ENCODE results near the gene GPR32.
A peak's percentile ranks its signal among the peaks of the same experiment; 100 is the strongest.

GPR32 gene

DNA sequence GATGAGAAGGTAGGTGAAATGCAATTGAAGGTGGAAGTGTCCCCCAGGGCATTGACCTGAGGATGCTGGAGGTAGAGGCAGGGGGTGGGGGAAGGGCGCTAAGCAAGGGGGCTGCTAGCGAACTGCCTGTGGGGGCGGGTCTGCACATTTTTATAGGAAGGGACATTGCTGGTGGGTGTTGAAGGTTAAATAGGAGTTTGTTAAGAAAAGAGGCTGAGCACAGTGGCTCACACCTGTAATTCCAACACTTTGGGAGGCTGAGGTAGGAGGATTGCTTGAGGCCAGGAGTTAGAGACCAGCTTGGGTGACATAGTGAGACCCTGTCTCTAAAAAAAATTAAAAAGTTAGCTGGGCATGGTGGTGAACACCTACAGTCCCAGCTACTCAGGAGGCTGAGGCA, 14.4 kb downstream of the GPR32 start:
- no peak for DNase-seq

DNA sequence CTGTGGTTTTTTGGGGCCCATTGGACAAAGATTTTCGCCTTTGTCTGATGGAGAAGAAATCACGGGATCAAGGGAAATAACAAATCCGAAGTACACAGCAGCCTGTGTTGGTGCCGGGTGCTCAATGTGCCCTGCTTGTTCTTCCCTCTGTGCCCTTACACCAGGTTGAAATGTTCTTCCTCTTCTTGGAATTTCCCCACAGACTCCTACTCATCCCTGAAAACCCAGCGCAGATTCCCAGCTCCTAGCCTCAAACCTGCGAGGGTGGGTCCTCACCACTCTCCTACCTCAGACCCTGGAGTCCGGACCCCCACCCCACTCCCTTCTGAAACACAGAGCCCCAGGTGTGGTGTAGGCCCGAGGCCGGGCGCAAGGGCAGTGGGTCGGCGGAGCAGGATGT, 15.1 kb downstream of the GPR32 start:
- DNase-seq: no peak

DNA sequence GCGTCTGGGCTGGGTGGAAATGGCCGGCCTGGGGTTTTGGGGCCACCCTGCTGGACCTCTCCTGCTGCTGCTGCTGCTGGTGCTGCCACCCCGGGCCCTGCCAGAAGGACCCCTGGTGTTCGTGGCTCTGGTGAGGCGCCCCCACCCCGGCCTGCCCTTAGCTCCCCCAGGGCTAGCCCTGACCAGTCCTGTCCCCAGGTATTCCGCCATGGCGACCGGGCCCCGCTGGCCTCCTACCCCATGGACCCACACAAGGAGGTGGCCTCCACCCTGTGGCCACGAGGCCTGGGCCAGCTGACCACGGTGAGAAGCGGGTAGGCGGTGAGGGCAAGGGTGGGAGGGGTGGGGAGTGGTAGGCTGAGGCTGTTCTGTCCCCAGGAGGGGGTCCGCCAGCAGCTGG, 20.1 kb downstream of the GPR32 start, which contains the start of gene ACP4:
Gene ACP4, plus strand, starts transcription at position 20 of the 400 bp plus-strand sequence. Its CDS starts 0 bp downstream, at position 20.
- DNase-seq: no peak

DNA sequence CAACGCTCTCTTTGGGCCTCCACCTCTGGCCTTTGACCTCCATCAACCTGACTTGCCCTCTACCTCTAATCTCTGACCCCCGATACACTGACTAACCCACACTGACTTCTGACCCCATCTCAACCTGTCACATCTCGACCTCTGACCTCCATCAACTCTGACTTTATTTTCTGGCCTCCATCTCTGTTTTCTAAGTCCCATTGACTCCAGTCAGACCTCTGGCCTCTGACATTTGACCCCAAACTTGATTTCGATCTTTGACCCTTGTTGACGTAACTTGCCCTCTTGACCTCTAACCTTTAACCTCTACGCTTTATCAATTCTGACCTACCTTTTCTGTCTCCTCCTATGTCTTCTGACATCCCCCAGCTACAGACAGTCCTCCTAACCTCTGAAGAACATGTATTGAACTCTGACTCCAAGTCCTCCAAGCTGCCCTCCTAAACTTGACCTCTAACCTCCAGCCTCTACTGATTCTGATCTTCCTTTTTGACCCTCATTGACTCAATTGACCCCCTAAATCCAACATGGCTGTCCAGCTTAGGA, 20.7 kb downstream of the GPR32 start:
- DNase-seq: no peak

DNA sequence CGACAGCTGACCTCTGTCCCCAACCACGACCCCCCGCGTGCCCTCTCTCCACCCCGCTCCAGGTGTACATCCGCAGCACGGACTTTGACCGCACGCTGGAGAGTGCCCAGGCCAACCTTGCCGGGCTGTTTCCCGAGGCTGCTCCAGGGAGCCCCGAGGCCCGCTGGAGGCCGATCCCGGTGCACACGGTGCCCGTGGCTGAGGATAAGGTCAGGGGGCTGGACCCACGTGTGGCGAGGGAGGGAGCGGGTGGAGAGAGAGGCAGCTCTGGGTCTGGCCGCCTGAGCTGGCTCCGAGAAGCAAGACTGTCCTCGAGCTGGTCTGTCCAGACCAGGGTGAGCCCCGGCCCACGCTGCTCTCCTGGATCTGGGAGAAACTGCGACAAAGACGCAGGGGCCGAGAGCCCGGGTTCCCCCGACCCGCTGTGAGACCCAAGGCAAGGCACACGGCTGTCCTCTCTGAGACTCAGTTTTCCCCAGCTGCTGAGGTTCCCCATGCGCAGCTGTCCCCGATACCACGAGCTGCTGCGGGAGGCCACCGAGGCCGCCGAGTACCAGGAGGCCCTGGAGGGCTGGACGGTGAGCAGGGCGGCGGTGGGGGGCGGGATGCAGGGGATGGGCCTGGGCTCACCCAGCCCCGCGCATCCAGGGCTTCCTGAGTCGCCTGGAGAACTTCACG, 21.5 kb downstream of the GPR32 start:
- DNase-seq: no peak

DNA sequence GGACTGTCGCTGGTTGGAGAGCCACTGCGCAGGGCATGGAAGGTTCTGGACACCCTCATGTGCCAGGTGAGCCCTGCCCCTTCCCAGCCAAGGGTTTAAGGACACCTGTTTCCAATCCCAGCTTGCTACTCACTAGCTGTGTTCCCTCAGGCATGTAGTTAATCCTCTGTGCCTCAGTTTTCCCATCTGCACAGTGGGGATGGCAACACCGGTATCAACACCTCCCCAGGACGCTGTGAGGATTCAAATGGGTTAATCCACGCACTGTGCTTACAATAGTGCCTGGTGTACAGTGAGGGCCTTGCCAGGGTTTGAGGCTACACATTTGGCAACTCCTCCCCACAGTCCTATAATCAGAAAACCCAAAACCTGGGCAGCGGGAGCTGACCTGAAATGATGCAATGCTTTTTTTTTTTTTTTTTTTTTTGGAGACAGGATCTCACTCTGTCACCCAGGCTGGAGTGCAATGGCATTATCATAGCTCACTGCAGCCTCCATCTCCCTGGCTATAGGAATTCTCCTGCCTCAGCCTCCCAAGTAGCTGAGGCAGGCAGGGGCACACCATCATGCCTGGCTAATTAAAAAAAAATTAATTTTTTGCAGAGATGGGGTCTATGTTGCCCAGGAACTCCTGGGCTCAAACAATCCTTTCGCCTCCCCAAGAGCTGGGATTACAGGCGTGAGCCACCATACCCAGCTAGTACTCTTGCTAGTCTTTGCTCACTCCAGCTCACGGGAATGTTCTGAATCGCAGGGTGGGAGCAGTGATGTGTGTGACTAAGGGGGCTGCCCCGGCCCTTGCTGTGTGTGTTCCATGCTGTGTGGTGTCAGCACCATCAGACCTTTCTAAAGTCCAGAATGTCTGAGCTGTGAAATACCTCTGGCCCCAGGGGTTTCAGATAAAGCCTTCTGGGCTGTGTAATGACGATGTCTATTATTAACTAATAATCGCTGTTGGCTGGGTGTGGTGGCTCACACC, 22.3 kb downstream of the GPR32 start:
- DNase-seq: no peak

DNA sequence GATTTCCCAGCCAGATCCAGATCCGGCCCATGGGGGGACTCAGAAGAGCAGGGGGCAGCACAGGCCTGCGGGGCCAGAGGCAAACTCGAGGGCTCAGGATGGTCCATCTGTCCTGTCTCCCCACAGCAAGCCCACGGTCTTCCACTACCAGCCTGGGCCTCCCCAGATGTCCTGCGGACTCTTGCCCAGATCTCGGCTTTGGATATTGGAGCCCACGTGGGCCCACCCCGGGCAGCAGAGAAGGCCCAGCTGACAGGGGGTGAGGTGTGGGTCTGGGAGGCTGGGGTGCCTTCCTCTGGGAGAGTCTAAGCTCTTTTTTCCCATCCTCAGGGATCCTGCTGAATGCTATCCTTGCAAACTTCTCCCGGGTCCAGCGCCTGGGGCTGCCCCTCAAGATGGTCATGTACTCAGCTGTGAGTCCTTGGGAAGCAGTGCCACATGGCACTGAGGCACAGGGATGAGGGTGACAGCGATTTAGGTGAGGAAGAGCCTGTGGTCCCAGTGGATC, 23.3 kb downstream of the GPR32 start:
- peak in 1 of 2 experiments; percentile 41 for DNase-seq

DNA sequence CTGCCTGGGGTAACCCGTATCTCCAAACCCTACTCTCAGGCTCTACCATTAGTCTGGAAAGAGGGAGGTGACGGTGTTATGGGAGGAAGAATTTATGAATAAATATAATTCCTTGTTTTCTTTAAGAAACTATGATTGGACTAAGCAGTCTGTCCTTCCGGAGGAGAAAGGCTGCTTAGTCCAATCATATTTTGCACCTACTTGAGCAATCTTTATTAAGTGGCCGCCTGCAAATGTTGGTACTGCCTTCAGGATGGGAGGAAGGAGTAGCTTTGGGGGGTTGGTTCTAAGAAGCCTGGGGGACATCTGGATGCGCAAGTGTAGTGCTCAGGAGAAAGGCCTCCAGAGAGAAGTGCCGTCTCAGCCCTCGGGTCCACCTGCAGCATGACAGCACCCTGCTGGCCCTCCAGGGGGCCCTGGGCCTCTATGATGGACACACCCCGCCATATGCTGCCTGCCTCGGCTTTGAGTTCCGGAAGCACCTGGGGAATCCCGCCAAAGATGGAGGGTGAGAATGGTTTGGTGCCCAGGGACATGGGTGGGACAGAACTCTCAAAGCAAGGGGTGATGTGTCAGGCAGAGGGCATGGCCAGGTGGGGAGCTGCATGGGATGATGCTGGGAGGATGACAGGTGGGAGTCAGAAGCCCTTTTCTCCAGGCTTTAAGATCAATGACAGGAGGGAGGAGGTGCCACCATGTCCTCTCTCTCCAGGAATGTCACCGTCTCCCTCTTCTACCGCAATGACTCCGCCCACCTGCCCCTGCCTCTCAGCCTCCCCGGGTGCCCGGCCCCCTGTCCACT, 24.0 kb downstream of the GPR32 start:
- DNase-seq: peak; percentile 90 to 95

DNA sequence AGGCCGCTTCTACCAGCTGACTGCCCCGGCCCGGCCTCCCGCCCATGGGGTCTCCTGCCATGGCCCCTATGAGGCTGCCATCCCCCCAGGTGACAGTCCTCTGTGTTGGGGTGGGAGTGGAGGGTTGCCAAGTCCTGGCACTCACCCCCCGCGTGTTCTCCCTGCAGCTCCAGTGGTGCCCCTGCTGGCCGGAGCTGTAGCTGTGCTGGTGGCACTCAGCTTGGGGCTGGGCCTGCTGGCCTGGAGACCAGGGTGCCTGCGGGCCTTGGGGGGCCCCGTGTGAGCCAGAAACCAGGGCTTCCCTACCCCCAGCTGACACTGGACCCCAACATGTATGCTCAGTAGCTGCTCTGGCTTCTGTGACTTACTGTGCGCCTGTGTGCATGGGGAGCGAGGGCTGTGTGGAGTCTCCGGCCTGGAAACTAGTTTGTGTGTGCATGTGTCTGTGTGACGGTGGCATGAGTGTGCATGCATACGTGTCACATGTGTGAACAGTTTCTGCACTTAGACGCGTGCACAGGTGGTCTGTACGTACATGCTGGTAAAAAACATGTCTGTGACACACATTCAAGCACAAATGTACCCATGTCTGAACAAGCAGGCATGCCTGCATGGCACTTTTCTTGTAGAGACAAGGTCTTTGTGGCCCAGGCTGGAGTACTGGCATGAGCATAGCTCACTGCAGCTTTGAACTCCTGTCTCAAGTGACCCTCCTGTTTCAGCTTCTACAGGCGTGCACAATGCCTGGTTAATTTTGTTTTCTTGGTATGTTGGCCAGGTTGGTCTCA, 24.8 kb downstream of the GPR32 start:
- peak; percentile 7 to 82 for DNase-seq

DNA sequence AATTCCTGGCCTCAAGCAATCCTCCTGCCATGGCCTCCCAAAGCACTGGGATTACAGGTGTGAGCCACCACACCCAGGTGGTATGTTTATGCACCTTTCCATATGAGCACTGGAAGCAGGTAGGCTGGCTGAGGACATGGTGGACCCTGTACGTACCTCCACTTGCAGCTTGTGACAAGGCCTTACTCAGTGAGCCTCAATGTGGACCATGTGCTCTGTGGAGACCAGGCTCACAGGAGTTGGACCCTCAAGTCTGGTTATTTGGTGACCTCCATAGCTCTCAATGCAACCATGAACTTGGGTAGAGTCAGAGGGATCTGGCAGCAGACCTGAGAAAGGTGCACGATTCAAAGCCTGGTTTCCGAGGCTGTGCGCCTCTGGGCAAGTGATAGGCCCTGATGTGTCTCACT, 25.4 kb downstream of the GPR32 start:
- peak in 1 of 2 experiments; percentile 39 for DNase-seq

DNA sequence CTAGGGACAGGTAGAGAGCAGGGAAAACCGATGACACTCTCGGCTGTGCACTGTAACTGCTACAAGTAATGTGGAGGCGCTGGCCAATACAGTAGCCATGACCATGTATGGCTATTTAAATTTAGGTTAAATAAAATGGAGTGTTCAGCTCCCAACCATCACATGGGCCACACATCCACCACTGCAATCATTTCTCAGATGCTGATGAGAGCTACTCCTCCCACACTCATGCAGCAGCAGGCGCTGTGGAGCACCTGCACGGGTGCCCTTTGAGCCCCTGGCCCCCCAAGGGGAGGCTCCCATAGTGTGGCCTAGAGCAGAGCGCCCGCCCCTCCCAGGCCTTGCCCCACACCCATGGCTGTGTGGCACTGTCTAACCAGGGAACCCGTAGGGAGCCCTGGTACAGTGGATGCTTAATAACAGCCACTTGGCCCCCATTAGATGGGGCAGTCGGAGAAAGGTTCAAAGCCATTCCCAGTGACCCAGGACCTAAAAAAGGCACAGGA, 25.9 kb downstream of the GPR32 start:
- DNase-seq: peak in 1 of 2 experiments; percentile 44

DNA sequence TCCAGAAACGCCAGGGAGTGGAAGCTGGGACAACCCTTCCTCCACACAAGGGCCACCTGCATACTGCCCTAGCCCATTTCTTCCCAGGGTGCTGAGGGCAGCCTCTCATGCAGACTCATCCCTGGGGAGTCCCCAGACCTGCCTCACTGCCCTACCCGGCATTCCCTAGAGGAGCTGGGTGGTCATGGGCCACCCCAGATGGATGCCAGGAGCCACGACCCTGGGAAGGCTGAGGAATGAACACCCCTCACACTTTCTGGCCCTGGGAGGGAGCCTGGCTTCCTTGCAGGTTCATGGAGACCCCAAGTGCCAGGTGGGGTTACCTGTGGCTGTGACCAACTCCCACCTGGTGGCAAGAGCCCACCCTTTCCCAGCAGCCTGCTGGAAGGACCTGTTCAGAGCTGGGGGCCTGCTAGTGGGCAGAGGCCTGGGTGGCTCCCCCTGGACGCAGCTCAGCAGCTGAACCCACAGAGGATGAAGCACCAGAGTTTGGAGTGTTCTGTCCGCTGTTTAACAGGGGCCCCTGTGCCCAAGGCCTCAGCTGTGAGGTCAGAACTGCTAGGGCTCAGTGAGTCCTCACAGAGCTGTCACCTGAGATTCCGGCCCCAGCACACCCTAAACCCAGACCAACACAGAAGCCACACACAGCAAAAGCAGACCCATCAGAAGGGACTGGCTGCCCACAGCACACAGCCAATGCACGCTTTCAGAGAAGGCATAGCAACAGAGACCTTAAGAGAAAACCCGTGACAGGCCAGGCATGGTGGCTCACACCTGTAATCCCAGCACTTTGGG, 26.6 kb downstream of the GPR32 start:
- DNase-seq: no peak

DNA sequence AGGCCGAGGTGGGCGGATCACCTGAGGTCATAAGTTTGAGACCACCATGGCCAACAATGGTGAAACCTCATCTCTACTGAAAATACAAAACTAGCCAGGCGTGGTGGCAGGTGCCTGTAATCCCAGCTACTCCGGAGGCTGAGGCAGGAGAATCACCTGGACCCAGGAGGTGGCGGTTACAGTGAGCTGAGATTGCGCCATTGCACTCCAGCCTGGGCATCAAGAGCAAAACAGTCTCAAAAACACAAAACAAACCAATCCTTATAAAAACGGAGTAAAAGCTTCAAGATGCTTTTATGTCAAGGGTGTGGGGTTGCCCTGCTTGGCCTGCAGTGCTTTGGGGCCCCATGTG, 27.1 kb downstream of the GPR32 start:
- DNase-seq: no peak

DNA sequence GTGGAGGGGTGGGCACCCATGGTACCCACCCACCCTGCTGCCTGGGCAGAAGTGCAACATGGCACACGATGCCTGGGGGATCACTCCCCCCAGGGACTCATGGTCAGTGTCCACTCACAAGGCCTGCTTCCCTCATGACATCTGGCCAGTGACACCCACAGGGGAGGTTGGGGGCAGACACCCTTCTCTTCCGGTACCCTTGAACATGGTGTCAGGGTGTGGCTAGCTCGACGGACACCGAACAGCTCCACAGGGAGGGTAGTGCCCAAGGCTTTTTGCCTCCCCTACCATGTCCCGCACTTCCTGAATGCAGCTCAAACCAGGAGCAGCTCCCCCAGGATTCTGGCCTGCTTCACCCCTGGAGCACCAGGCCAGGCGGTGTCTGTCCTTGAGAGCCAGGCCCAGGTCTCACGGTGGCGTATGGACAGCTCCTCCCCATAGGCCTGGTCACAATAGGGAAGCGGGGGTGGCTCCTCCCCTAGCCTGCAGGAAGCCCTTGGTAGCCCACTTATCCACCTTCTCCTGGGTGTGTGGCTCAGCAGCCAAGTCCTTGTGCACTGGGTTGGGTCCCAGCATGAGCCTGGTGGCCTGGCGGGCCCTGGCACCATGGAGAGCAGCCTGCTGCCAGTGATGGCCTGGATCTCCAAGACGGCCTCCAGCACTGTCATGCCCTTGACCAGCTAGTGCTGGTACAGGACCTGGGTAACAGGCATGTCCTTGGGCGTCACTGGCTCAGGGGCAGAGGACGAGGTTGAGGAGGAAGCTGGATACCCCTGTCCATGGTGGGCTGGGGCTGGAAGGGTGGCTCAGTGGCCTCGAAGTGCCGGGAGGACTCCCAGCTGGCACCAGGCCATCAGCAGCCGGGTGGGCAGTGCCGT, 27.8 kb downstream of the GPR32 start:
- no peak for DNase-seq

DNA sequence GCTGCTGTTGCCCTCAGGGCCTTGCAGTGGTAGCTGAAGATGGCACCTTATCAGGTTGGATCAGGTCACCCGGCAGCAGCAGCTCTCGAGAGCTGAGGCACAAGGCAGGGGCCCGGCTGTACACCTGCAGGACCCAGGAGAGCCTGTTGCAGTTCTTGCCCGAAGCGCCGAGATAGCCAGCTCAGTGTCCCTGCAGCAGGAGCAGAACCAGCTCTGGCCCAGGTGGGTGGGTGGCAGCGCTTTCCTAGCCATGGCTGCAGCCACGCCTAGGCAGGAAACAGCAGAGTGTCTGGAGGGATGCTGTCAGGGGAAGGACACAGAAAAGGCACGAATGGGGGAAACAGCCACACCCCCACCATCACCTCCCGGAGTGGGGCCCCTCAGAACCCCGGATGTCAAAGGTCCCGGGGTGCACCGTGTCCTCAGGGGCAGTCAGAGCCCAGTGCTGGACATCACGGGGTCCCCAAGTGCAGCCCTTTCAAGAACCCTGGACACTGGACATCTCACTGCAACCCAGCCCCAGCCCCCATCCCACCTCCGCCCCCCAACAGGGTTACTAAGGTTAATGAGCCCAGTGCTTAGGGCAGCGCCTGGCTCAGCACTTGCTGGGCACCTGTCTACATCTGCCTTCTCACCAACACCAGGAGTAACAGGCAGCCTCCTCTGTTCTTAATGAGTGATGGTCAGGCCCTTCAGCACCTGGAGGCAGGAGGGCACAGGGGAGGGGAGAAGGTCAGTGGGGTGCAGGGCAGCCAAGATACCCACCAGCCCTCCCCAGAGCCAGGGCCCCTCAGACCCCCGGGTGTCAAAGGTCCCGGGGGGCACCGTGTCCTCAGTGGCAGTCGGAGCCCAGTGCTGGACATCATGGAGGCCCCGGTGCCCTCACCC, 28.6 kb downstream of the GPR32 start:
- DNase-seq: no peak

DNA sequence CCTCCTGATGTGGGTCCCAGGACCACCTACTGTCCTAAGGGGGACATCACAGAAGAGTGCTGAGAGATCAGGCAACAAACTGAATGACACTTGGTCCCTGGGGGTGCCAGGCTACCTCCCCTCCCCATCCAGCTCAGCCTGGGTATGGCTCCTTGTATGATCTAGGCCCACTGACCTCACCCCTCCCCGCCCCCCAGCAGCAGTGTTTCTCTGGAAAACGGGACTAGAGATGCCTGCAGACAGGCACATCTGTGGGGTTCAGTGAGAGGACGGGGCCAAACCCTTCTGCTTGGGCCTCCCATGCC, 29.2 kb downstream of the GPR32 start:
- no peak for DNase-seq

DNA sequence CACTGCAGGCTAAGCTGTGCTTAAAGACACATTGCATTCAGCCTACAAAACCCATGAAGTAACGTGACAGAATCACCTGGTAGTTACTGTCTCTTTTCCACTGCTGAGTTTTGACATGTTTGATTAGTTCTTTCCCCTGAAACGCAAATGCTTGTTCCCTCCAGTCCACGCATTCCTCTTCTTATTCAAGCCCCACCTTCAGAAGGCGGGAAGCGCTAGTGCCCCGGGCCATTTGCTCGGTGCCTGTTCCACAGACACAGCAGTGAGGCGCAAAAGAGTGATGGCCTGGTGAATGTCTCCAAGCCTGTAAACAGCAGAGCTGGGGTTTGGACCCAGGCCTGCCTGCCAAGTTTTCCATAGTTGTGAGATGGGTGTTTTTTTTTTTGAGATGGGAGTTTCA, 30.8 kb downstream of the GPR32 start:
- DNase-seq: no peak

DNA sequence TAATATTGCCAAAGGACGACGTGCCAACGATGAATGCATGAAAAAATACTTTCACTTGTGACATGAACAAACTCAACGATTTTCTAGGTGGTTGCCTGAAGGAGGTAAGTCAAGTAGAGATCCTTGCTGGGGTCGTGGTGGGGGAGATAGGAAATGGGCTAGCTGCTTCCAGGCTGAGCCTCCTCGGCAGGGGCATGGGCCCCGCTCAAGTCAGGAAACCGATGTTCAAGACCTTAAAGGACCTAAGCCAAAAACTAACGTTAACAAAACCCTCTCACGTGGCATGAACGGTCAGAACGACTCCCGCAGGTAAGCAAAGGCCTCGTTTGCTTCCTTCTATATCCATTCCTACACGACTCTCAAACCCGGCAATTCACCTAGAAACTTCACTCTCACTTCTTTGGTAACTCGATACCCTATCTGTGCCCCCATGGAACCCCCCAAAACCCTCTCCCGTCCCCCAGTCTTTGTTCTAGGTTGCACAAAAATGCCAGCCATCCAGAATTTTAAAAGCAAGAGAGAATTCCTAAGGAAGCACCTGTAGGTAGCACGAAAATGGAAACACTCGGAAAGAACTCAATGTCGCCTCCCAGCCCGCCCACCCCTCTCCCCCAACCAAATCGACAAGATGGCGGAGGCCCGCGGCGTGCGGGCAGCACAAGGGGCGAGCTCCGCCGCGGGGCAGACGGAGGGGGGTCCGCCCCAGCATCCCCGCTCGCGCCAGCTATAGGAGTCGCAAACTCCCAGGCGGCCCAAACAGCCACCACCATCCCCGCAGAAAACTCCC, 33.6 kb downstream of the GPR32 start:
- DNase-seq: peak in 1 of 2 experiments; percentile 56
